Right lobe of liver (tissue), 6 donors: ENCODE data around the gene MYO18A. TPM values are rescaled to one million over a fixed set of nuclear protein-coding genes. Genes with fewer than 3 reads are reported as not detected.

Source experiments
- ATAC-seq, 4 donors: fragments of 200-7000 bp; cut with Tn5 transposase; one replicate each; pipeline ENCODE4 v1.9.1; 2020; ENCODE audit warnings: mild to moderate bottlenecking in 4 of 4, moderate library complexity in 4 of 4
- DNase-seq, 3 donors: peaks; one replicate each; pipeline ENCODE4 v3.0.0-alpha.2; 2020
- H3K27ac ChIP-seq, 3 donors: fragments of 200-600 bp; one replicate each; pipeline ENCODE4 v1.8.0; 2022
- H3K27me3 ChIP-seq, 2 donors: fragments of 200-600 bp; one replicate each; pipeline ENCODE4 v1.8.0; 2022
- H3K36me3 ChIP-seq, 4 donors: fragments of 200-600 bp; sonication (generic) in 1 of 4; one replicate each; pipeline versions ENCODE4 v1.5.1 to v1.8.0; 2017 to 2022; ENCODE audit warnings: control low read depth in 1 of 4
- H3K4me1 ChIP-seq, 4 donors: fragments of 200-600 bp; sonication (generic) in 1 of 4; one replicate each; pipeline versions ENCODE4 v1.5.1 to v1.8.0; 2017 to 2022; ENCODE audit warnings: control low read depth in 1 of 4
- H3K4me3 ChIP-seq, 3 donors: fragments of 200-600 bp; one replicate each; pipeline ENCODE4 v1.8.0; 2022
- H3K9me3 ChIP-seq, 4 donors: fragments of 200-600 bp; sonication (generic) in 1 of 4; one replicate each; pipeline versions ENCODE4 v1.5.1 to v1.8.0; 2017 to 2022; ENCODE audit warnings: control low read depth in 1 of 4
- POLR2A ChIP-seq: fragments of 450-650 bp; IDR thresholded peaks from one replicate; pipeline ENCODE4 v1.6.1; 2017; ENCODE audit warnings: antibody characterized with exemption, mild to moderate bottlenecking
- WGBS: methylation state at CpG from one replicate; pipeline ENCODE4 v1.1.6; 2018; ENCODE audit warnings: low coverage, low lambda C conversion rate; ENCODE audit not compliant: insufficient coverage; ENCODE audit errors: missing lambda C conversion rate; 5-methylcytosine and 5-hydroxymethylcytosine counted together
- intact Hi-C, 2 donors: fragments of 100-400 bp; cut with DNase I; formaldehyde crosslinking; loops; one replicate each; pipeline versions ENCODE4 v1.11.2 to v1.14.1; 2022
- total RNA-seq, 6 experiments: library from RNA; depleted of rRNA in 2 of 6; stranded (reverse); fragments of >200 nt in 2 of 6; fragmentation: NEBNext Ultra II Directional in 3 of 6; extraction: Animal tissue kit (Norgen Biotek cat#: 25700) in 3 of 6; gene quantifications; one replicate each; pipeline versions ENCODE4 v1.1.0 to v1.2.4, GENCODE V29; 2016 to 2023
- TF ChIP-seq, protein P1 (sequence below), 4 donors: fragments of 200-600 bp in 3 of 4; fragments of 450-650 bp in 1 of 4; IDR thresholded peaks; one replicate each; pipeline versions ENCODE4 v1.5.1 to v1.8.0; 2016 to 2022; ENCODE audit warnings: antibody characterized with exemption in 4 of 4, mild to moderate bottlenecking in 2 of 4
- donor health status: DM: no; HTN: yes; CAD: no.
- donor health status: DM: no; HTN: no; CAD: no.
- donor health status: DM: no; HTN: no; CAD: no.
- donor health status: DM: no; HTN: yes; CAD: no.
- donor health status: DM: no; HTN: yes; CAD: no.

The MYO18A gene
- total RNA-seq, 6 experiments from 2014 or later: 50.1 to 98.2 (median 81.8) TPM

DNA sequence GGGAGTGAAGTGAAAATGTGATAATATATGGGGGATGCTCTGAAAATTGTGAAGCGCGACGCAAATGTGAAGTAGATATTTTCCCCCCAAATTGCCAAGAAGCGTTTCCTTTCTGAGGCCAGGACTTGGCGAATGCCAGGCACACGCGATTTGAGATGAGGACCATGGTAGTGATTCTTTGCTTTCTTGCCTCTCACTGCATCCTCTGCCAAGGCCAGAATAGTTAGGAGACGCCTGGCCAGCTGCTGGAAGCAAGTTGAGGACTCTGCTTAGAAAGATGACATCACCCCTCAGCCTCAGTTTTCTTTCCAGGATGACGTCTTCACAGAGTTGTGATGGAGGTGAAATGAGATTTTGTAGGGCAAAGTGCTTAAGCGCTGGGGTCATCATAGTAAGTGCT is 111.4 kb downstream of the MYO18A start:
- no peaks in the 10 kb centered on the region for H3K9me3 ChIP-seq
- DNase-seq (peak in 1 of 3 donors; percentile 5), ATAC-seq (no peak)
- intact Hi-C loops: no loop called here
- no peaks in the 10 kb centered on the region for H3K36me3 ChIP-seq
- no peak overlapping the region for H3K4me3 ChIP-seq
- H3K27me3 ChIP-seq: no peaks in the 10 kb centered on the region
- no peak overlapping the region for H3K27ac ChIP-seq
- WGBS: 85% methylated on average over 10 of the region's 10 CpGs
- H3K4me1 ChIP-seq: no peaks in the 10 kb centered on the region
- TF ChIP-seq, protein P1, sequence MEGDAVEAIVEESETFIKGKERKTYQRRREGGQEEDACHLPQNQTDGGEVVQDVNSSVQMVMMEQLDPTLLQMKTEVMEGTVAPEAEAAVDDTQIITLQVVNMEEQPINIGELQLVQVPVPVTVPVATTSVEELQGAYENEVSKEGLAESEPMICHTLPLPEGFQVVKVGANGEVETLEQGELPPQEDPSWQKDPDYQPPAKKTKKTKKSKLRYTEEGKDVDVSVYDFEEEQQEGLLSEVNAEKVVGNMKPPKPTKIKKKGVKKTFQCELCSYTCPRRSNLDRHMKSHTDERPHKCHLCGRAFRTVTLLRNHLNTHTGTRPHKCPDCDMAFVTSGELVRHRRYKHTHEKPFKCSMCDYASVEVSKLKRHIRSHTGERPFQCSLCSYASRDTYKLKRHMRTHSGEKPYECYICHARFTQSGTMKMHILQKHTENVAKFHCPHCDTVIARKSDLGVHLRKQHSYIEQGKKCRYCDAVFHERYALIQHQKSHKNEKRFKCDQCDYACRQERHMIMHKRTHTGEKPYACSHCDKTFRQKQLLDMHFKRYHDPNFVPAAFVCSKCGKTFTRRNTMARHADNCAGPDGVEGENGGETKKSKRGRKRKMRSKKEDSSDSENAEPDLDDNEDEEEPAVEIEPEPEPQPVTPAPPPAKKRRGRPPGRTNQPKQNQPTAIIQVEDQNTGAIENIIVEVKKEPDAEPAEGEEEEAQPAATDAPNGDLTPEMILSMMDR (IDR thresholded peaks at IDR 0.05): no peak
- TF ChIP-seq POLR2A: no peak

DNA sequence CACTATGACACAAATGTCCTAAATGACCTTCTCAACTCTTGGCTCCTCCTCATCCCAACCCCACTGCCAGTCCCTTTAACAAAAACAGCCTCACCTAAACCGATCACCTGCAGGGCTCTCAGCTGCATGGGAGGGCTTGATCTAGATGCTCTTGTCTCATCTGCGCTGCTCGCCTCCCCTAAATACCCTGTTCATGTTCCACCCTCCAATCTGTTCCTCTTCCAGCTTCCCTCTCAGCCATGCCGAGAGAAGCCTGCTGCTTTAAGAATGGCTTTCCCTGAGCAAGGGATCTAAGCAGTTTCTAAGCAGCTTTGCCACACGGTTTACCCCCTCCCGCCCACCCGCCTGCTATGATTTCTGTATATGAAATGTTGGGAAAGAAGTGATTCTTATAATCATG is 113.6 kb downstream of the MYO18A start:
- intact Hi-C loops: no loop called here
- ATAC-seq: no peak
- TF ChIP-seq, protein P1 (IDR thresholded peaks at IDR 0.05): no peak
- TF ChIP-seq POLR2A: no peak
- Histone ChIP-seq H3K27me3 (no peaks in the 10 kb centered on the region), H3K9me3 (no peaks in the 10 kb centered on the region), H3K27ac (no peak overlapping the region), H3K4me1 (no peaks in the 10 kb centered on the region), H3K4me3 (no peak overlapping the region), H3K36me3 (no peaks in the 10 kb centered on the region)
- 64% methylated on average over 7 of the region's 7 CpGs for WGBS
- DNase-seq: peak in 1 of 3 donors; percentile 22

DNA sequence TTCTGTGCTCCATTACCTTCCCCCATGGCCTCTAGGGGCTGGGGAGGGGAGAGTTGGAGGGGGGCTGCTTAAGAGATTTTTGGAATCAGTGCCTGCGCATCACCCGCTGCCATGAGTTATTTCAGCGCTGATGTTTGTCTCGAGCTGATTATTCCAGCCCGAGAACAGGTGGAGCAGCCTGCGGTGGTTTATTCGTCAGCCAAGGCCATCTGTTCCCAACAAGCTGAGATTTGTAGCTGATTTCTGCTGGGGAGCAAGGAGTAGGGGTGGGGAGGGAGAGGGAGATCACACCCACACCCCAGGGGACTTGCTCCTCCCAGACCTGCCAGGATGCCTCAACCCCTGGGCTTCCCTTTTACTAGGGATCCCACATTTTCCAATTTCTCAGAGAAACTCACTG is 114.2 kb downstream of the MYO18A start:
- H3K27me3 ChIP-seq: no peaks in the 10 kb centered on the region
- WGBS: 92% methylated on average over 6 of the region's 7 CpGs
- H3K36me3 ChIP-seq: no peaks in the 10 kb centered on the region
- no peak overlapping the region for H3K4me3 ChIP-seq
- no peaks in the 10 kb centered on the region for H3K9me3 ChIP-seq
- ATAC-seq (no peak), DNase-seq (no peak)
- intact Hi-C loops: no loop called here
- H3K27ac ChIP-seq: no peak overlapping the region
- H3K4me1 ChIP-seq: no peaks in the 10 kb centered on the region
- no peak for TF ChIP-seq POLR2A
- TF ChIP-seq, protein P1 (IDR thresholded peaks at IDR 0.05): no peak

DNA sequence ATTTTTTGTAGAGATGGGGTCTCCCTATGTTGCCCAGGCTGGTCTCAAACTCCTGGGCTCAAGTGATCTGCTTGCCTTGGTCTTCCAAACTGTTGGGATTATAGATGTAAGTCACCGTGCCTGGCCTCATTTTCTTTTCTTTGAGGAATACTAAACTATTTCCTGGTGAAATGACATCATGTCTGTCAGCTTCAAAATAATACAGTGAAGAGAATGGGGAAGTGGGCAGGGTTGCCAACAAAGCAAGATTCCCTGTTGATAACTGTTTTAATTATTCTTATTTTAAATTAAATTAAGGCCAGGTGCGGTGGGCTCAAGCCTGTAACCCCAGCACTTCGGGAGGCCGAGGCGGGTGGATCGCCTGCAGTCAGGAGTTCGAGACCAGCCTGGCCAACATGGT is 116.2 kb downstream of the MYO18A start:
- intact Hi-C loops: no loop called here
- peak in 1 of 3 donors; percentile 19 for DNase-seq
- 85% methylated on average over 7 of the region's 7 CpGs for WGBS
- H3K36me3 ChIP-seq: no peaks in the 10 kb centered on the region
- no peaks in the 10 kb centered on the region for H3K27me3 ChIP-seq
- H3K4me3 ChIP-seq: no peak overlapping the region
- H3K9me3 ChIP-seq: no peaks in the 10 kb centered on the region
- no peak for TF ChIP-seq POLR2A
- TF ChIP-seq, protein P1 (IDR thresholded peaks at IDR 0.05): no peak
- H3K27ac ChIP-seq: no peak overlapping the region
- no peak for ATAC-seq
- H3K4me1 ChIP-seq: no peaks in the 10 kb centered on the region

DNA sequence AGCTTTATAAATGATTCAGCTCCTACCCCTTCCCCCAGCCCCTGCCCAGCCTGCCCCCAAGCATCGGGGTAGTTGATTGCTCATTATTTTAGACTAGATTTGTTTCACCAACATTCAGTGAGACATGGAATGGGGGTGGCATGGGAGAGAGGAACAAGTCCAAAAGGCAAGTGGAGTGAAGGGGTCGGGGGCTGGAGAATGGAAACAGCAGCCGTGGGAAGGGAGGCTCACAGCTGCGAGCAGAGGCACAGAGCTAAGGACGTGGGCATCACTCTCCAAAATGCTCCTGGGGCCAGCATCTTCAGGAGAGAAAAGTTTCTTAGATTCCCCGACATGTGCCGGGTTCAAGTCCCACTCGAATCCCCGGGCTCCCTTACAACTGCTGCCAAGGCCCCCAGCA is 118.0 kb downstream of the MYO18A start:
- no peak overlapping the region for H3K4me3 ChIP-seq
- TF ChIP-seq, protein P1 (IDR thresholded peaks at IDR 0.05): no peak
- TF ChIP-seq POLR2A: no peak
- no peak overlapping the region for H3K27ac ChIP-seq
- H3K4me1 ChIP-seq: no peaks in the 10 kb centered on the region
- H3K27me3 ChIP-seq: no peaks in the 10 kb centered on the region
- no peak for DNase-seq
- peaks cover 0 to 6% (median under 1%) of the 10 kb centered on the region in 4 donors for H3K36me3 ChIP-seq
- no peaks in the 10 kb centered on the region for H3K9me3 ChIP-seq
- intact Hi-C loops: no loop called here
- no peak for ATAC-seq
- 83% methylated on average over 6 of the region's 9 CpGs for WGBS
